GM19397 (cell line): ENCODE results near the gene SPAG6.
A peak's percentile ranks its signal among the peaks of the same experiment; 100 is the strongest.
"Not testable (repeated sequence)": the region's sequence is repeated elsewhere in the genome, so short reads cannot be mapped to it uniquely, and the experiment has no call there.

Experiments
- ATAC-seq: cut with Tn5 transposase; IDR thresholded peaks from one replicate; pipeline ENCODE4 v1.9.1; 2021; ENCODE audit warnings: mild to moderate bottlenecking, moderate library complexity; ENCODE audit not compliant: unreplicated experiment

SPAG6 gene

DNA sequence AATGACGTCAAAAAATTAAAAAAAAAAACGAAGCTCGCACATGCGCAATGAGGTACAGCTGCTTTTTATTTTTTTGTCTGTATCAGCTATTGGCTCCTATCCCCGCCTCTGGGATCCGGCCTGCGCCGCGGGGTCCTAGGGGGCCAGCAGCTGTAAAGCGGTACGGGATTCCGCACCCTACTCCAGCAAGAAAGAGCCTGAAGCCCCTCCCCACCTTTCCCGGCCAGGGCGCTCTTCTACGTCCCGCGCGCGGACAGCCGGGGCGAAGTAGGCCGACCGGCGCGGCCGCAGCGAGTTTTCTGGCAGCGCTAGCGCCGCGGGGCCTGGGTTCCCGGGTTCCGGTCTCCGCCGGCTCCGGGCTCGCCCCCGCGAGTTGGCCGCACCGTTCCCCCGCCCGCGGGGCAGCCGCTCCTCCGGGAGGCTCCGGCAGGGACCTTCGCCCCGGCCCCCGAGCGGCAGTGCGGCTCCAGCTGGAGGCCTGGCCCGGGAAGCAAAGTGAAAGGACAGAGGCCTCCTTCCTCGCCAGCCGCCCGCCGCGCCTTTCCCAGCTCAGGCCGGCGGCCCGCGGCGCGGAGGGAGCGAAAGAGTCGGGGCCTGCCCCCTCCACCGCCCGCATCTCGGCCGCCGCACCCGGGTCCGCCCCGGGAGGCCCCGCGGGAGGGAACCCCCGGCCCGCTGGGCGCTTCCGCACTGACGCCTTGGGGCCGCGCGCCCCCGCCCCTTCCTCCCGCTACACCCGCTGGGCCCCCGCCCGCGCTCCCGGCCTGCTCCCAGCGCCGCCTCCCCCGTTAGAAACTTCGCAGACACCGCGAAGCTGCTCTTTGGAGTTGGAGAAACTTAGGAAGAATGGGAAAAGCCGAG, 4.7 kb upstream of the SPAG6 start:
- ATAC-seq: peak; percentile 54

DNA sequence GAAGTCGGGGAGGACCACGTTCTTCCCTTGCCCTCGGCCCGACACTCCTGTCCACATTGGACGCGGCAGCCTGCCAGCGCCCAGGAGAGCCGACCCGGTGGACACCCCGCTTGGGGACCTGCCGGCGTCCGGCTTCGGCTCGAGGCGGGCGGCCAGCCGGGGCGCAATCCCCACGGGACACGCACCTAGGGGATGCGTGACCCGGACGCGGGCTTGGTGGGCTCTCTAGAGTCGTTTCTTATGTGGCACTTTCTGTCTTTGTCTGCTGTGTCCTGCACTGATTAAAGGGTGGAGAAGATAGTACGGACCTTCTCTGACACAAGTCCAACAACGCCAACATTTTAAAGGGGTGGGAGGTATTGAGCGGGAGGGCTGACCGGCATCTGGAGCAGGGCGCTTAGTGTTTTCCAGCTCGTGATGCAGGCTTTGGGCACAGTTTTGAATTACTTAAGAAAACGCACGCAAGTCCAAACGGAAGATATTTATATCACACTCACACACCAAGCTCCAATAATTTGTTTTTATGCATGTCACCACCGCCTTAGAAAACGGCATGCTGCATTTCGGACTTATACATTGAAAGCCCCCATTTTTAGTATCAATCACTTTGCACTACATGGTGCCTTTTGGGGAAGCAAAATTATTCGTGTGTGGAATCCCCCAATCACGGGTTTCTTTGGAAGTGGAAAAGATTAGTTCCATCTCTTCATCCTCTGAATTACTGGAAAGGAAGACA, 3.9 kb upstream of the SPAG6 start:
- peak; percentile 21 for ATAC-seq

DNA sequence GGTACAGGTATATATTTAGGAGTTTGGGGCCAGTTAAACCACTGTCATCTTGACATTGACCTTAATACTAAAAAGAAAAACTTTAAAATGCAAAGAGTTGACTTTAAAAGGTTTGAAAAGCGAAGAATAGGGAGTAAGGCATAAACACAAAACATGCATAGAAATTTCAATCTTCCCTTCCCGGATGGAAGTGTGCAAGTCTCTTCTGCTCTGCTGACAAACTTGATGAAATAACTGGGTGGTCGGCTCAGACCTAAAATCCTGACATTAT, 3.4 kb upstream of the SPAG6 start:
- ATAC-seq: no peak

DNA sequence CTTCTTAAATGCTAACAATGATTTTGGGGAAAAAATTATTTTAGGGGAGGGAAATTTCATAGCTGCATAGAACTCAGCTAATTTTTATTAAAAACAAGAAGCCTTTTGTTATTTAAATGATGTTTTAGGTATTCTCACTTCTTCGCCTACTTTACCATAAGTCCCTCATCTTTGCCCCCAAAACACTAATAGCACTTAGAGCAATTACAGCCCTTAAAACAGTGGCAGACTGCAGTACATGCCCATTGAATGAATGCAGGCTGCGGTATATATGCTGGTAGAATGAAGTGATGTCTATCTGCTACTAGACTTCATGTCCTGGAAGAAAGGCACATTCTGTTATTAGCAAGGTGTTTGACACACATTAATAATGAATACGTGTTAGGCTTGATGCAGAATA, 2.9 kb upstream of the SPAG6 start:
- ATAC-seq: no peak

DNA sequence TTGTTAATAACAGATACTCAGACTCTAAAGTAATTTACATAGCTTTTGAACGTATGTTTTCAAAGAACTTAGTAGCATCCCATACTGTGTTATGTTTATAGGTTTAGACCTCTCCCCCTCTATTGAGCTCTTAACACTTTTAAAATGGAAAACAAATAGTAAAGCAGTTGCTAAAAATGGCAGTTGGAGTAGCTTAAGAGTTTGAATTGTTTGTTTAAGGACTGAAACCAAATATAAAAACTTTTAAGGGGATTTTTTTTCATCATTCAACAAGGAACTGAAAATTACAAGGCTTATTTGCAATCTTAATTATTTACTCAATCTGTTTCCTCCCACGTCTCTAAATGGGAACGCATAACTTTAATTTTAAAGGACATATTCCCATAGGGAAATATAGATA, 1.6 kb upstream of the SPAG6 start:
- ATAC-seq: no peak

DNA sequence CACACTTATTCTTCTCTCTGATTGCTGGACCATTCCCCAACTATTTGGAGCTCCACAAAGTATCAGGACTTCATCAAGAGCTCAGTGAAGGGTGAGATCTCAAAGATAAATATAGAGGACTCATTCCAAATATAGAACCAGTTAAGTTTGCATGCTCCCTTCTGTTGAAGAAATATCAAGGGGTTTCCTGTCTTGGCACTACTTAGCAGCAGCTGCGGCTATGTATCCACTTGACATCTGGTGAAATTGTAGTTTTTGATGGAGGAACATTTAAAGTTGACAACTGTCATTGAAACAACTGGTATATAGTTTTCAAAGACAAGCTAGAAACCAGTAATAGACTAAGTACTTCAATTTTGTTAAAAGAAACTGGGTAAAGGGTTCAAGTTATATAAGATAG, 1.0 kb upstream of the SPAG6 start:
- ATAC-seq: no peak

DNA sequence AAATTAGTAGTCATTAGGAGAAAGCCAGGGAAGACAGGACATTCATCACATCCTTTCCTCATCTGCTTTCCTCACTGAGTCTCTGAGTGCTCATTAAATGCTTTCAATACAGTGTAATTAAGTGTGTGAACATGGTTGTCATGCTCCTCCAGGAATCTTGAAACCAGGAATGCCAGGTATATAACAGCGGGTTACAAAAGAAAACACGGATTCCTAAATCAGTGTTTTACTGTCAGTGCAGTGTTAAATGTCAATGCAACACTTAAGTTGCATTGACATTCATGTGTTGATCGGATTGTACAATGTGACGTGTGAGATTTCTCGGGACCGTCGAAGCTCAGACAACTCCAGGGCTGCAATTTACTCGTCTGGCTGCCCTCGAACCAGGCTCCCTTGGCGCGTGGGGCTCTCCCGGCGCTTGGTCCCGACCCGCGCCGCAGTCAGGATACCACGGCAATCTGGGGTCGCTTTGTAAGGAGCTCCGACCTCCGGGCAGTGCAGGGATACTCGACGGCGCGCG, 455 bp upstream of the SPAG6 start:
- ATAC-seq: no peak

DNA sequence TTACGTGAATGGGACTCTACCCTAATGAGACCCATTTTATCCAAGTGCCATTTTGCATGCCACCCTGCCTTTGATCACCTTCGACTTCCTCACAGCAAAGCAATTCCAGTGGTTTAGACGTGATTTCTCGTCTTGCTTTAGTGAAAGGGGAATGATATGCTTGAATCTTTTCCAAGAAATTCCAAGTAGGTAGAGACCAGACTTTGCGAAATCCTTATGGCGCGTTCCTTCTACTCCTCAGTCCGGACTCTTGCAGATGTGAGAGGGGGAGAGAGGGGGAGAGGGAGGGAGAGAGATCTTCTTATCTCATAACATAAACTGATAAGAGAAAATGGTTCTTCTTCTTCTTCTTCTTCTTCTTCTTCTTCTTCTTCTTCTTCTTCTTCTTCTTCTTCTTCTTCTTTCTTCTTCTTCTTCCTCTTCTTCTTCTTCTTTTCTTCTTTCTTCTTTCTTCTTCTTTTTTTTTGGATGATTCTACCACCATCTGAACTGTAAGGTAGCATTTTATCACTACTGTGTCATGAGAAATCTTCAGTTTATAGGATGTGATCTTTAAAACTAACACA, 883 bp downstream of the SPAG6 start:
- no peak for ATAC-seq

DNA sequence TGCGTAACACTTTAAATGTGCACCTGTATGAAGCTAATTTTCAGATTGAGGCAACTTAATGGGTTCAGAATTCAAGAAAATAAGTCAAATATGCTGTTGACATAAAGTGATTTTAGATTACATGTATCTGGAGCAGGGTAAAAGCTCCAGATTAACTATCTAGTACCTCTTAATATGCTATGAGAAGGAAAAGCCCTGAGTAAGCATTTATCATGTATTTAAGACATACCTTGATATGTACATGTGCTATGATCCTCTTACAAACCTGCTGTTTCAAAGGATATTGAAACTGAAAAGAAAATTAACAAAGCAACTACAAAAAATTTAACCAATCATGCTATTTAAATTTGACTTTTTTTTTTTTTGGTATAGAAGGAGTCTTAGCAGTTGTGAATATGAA, 4.5 kb downstream of the SPAG6 start:
- ATAC-seq: no peak

DNA sequence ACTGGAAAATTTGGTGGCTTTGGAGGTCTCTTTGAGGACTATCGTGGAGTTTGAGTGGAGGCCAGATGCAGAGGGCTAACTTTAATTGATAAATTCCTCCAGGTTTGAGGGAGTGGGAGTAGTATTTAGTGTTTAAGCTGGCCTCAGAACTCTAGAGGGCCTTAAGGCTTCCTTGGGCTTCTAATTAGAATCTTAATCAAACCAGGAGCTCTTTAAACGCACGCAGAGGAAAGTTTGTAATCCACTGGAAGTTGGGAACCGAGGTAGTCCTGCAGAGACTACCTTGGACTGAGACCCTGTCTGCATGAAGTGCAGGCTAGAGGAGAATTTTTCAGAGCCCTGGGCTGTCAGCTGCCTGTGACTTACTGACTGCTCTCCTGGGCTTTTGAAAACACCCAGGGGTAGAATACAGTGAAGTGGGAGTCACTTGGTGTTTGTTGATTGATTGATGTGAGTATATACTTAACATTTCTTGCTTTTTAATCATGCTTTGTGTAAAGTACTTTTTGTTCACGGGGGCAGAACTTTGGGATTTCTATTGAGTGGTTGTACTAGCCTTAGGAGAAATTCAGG, 5.9 kb downstream of the SPAG6 start:
- no peak for ATAC-seq

DNA sequence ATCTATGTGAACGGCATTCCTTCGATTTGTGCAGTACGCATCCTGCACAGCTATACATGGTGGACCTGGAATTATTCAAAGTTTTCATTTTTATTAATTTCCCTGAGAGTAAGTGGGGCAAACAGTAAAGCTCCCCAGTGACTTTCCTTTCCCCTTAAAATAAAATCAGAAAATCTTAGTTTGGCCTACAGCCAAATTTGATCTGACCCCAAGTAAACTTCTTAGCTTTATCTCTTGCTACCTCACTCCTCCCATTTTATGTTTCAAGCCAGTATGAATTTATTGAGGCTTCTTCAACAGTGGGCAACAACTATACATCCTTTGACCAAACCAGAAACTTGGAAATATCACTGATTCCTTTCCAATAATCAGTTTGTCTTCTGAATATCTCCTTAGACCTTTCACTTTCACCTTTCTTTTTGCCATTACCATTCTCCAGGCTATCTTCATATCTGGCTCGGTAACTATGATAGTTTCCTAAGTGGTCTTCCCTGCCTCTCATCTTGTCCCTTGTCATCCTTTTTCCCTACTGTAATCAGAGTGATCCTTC, 11.1 kb downstream of the SPAG6 start:
- ATAC-seq: no peak

DNA sequence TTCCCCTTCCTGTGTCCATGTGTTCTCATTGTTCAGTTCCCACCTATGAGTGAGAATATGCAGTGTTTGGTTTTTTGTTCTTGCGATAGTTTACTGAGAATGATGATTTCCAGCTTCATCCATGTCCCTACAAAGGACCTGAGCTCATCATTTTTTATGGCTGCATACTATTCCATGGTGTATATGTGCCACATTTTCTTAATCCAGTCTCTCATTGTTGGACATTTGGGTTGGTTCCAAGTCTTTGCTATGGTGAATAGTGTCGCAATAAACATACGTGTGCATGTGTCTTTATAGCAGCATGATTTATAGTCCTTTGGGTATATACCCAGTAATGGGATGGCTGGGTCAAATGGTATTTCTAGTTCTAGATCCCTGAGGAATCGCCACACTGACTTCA, 12.5 kb downstream of the SPAG6 start:
- ATAC-seq: not testable (repeated sequence)

DNA sequence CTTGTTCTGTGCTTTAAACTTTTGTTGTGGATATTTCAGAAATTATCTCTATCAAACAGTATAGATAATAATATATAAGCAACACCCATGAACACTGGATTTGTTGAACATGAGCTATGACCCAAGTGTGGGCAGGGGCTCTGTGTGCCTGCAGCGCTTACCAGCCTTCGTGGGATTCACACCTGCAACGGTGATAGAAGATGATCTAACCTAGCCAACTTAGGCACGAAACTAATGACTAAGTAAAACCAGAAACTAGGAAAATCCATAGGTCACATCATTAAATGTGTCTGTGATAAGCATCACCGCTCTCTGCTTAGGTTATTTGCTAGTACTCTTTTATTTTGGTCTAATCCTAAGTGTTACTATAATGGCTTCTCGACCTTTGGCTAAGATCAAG, 18.0 kb downstream of the SPAG6 start:
- no peak for ATAC-seq

DNA sequence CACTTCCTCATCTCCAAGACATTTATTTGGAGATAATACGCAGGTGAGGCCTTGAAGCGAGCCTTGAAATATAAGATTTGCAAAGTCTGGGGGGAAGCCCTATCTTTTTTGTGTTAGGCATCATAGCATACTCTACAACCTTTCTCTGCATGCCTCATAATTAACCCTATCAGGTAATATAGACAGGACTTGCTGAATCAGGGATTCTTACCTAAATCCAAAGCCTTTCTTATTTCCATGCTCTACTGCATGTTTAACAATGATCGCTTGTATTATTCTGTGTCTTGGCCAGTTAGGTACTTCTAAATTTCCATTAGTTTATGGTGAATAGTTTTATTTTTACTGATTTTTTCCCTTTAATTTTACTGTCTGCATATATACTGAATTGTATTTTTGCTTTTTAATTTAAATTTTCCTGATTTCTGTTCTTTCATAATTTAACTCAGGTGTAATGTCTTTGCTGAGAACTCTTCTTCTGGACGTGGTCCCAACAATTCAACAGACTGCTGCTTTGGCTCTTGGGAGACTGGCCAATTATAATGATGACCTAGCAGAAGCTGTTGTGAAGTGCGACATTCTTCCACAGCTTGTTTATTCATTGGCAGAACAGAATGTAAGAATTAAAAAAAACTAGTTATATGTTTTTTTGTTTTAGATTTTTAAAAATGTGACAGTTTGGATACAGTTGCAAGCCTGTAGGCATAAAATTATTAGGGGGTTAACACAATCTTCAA, 19.3 kb downstream of the SPAG6 start:
- no peak for ATAC-seq

DNA sequence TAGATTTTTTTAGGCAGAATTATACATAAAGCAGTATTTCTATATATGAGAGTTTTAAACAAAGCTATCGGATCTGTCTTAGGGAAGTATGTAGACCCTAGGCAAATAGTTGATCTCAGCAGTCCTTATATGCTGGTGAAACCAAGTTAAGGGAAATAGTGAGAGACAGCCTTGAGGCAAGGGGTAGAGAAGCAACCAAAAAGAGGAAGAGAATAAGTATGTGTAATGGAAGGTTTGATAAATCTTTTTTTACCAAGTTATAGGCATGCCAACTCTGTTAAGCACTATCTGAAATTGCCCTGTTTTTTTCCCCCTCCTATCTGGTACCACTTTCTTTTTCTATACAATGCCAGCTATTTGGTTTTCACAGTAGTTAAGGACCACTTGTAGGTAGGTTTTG, 19.9 kb downstream of the SPAG6 start:
- no peak for ATAC-seq

DNA sequence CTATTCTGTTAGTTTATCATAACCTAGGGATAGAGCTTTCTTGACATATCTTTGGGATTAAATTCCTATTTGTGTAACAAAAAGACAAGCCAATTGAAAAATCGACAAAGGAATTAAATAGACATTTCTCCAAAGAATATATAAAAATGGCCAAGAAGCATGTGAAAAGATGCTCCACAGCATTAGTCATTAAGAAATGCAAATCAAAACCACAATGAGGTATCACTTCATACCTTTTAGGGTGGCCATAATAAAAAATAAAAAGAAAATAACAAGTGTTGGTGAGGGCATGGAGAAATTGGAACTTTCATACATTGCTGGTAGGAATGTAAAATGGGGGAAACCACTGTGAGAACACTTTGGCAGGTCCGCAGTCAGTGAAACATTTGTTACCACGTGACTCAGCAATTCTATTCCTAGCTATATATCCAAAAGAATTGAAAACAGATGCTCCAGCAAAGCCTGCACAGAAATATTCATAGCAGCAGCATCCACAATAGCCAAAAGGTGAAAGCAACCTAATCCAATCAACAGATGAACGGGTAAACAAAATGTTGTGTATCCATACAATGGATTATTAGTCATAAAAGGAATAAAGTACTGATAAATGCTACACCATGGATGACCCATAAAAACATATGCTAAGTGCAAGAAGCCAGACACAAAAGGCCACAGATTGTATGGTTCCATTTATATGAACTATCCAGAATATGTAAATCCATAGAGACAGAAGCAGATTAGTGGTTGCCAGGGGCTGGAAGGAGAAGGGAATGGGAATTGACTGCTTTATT, 20.5 kb downstream of the SPAG6 start:
- ATAC-seq: no peak

DNA sequence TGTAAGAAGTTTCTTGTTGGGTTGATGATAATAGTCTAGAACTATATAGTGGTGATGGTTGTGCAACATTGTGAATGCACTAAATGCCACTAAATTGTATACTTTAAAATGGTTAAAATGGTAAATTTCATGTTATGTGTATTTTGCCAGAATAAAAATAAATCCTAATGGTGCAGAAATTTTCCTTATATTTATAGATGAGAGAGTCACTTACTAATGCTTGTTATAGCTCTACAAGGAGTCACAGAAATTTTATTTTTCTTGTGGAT, 21.1 kb downstream of the SPAG6 start:
- no peak for ATAC-seq

DNA sequence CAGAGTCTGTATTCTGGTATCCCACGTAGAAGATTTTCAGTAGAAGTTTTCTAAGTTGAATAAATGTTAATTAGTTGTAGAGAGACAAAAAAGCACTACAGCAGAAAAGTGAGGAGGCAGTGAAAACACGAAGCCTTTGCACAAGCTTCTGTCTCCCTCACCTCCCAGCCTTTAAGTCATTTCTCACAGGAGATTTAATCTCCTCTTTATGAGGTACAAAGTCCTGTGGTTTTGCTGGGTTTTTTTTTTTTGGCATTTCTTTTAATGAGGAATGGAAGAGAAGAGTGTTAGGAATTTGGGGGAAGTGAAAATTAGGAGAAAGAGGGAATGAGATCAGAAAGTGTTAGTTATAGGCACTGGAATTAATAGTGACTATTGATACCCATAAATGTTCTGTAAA, 21.5 kb downstream of the SPAG6 start:
- ATAC-seq: no peak

DNA sequence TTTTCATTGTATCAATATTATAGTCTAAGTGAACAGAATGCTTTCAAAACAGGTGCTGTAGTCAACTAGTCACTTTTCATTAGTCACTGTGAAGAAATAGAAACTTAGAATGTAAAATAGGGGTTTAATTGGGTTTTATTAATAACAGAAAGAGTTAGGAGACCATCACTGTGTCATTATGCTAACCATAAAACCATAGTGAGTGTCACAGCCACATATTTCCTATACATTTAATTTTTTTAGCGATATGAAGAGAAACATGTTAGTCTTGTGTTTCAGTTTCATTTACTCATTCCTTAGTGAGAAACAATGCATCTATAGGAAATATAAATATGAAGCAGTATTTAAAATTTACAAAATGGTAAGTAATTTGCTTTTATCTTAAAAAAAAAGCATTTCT, 22.2 kb downstream of the SPAG6 start:
- no peak for ATAC-seq

DNA sequence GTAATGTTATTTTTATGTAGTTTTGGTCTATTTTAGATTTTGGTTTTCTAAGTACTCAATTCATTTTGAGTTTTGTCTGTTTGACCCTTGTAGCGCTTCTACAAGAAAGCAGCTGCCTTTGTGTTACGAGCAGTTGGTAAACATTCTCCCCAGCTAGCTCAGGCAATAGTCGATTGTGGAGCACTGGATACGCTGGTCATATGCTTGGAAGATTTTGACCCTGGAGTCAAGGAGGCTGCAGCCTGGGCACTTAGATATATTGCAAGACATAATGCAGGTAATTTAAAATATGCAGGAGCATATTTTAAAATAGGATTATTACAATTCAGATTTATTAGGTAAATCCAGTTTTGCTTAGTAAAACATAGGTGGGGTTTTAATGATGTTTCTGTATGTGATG, 23.1 kb downstream of the SPAG6 start:
- no peak for ATAC-seq
